Stimulated activated CD8-positive, alpha-beta memory T cell treated with anti-CD3 and anti-CD28 coated beads, Interleukin-4, amount 100 ng/mL, for 24 hours (primary cell): ENCODE results near the gene ZNF14.
"Not testable (repeated sequence)": the region's sequence is repeated elsewhere in the genome, so short reads cannot be mapped to it uniquely, and the experiment has no call there.

Experiments
- DNase-seq: peaks from one replicate; pipeline ENCODE4 v3.0.0-alpha.2; 2020; ENCODE audit warnings: low read depth

Gene ZNF14

DNA sequence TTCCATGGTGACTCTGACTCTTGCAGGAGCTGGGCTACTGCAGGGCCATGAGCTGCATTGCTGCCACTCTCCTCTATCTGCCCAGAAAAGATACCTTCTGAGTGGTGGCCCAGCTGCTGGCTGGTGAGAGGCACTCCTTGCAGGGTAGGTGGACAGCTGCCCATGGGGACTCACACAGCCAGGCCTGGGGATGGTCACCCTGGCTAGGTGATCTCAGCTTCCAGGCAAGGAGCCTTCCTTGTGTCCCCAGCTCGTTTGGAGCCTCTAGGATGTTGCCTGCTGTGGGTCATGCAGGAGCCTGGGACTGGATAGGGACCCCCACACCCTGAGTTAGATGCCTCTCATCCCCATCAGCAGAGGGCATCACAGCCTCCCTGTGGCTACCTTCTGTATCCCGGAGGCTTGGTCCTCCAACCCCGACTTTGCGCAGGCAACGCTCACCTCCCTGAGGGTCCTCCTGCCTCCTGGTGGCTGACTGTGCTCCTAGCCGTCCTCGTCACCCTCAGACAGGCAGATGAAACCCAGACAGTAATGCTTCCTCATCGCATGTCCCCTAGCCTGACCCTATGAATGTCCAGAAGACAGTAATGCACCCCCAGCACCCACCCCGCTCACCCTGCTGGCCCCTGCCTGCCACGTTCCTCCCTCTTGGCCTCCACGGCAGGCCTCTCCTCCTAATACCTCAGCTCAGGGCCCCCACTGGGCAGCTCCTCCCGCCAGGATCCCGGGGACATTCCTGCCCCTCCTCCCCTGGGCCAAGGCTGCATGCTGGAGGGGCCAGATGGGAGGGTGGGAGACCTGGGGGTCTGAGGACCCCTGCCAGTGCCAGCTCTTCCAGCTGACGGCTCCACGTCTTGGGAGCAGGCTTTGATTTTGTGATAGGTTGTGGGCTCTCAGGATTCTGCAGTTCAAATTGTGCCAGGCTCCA lies 13.6 kb upstream of the ZNF14 start:
- DNase-seq, result no peak

DNA sequence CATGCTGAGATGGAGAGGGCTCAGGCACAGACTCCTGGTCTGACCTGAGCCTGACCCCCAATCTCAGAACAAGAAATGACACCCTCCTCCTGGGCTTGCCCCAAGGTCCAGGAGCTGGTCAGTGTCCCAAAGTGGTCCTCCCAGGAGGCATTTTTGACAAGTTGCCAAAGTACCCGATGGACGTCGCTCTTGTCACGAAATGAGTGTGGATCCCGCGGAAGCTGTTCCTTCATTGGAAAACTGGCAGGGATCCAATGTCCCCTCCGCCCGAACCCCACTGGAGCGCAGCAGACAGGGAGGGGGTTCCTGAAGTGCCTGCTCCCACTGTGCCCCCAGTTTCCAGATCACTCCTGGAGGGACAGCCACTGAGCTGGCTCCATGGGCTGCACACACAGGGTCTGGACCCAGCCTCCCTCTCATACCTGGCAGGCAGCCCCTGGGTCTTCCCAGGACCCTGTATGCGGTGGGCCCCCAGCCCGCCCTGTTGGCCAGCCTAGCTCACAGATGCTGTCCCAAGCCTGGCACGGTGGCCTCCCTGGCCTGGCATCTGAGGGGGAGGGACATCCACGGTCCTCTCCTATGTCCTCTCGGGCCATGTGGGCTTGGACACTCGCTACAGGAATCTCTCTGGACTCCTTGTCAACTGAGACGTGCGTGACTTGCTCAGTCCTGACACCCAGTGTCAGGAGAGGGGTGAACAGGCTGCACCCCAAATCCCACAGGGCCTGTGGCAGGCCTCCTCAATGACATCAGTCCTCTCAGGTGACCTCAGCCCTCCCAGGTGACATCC lies 12.8 kb upstream of the ZNF14 start:
- DNase-seq, result no peak

DNA sequence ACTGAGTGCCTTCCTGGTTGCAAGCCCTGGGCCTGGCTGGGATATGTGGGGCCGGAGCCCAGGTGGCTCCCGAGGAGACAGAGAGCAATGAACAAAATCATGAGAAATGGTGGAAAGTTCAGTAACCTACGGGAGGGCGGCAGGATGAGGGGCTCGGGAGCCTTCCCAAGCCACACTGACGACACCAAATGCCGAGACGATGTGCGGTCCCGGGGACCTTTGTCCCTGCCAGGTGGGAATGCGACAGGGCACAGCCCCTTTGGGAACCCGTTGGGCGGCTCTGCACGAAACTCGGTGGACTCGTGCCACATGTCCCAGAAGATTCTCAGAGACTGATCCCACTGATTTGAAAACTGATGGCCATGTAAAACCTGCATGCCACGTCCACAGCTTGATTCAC lies 11.7 kb upstream of the ZNF14 start:
- DNase-seq, result no peak

DNA sequence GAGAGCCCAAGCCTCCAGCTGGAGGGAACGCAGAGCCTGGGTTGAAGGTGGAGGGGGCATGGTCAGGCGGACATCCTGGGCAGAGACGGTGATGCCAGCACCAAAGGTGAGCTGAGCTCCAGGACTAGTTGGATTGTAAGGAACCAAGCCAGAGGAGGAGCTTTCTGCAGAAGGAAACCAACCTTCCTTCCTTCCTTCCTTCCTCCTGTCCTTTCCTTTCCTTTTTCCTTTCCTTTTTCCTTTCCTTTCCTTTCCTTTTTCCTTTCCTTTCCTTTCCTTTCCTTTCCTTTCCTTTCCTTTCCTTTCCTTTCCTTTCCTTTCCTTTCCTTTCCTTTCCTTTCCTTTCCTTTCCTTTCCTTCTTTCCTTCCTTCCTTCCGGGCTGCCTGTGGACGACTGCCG lies 11.0 kb upstream of the ZNF14 start:
- not testable (repeated sequence) for DNase-seq

DNA sequence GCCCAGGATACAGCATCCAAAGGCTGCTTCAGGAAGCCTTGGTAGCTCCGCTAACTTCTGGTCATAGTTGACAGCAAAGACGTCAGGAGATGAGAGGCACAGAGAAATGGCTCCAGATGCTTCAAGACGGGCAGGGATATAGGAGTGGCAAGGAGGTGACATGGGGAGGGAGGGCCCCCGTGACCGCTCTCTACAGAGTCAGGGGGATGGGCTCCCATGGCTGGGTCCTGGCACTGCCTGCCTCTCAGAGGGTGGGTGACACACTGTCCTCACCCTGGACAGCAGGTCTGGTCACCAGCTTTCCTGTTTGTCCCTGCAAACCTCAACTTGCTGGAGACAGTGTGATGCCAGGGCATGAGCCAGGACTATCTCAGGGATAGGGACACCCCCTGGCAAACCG lies 10.3 kb upstream of the ZNF14 start:
- DNase-seq, result no peak

DNA sequence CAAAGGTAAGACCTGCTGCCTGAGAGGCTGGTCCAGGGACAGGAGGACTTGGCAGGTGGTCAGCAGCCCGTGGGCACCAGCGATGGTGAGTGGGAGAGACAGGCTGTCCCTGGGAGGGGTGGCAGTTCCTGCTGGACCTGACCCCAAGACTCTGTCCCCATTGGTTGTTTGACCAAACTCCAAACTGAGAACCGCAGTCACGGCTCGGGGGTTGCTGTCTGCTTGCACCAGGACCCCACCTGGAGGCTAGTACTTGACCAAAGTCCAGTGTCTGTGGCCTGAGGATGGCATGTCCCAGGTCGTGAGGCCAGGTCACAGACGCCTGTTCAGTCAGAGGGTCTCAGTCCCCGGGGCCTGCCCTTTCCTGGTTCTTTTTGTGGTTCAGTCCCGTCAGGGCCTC lies 9.9 kb upstream of the ZNF14 start:
- no peak for DNase-seq

DNA sequence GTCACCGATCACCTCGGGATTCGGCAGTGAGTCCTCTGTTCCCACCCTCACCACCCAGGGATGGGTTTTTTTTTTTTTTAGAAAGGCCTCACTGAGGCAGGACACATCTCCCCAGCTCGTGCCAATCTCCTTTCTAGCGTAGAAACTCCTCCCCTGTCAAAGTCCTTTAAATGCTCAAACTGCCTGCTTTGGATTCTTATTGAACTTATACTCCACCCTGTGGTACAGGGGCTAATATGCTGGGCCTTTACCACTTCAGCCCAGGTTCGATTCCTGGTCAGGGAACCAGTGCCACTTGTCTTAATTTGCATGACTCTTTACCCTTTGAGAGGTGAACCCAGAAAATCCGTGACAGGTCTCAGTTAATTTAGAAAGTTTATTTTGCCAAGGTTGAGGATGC lies 8.3 kb upstream of the ZNF14 start:
- no peak for DNase-seq

DNA sequence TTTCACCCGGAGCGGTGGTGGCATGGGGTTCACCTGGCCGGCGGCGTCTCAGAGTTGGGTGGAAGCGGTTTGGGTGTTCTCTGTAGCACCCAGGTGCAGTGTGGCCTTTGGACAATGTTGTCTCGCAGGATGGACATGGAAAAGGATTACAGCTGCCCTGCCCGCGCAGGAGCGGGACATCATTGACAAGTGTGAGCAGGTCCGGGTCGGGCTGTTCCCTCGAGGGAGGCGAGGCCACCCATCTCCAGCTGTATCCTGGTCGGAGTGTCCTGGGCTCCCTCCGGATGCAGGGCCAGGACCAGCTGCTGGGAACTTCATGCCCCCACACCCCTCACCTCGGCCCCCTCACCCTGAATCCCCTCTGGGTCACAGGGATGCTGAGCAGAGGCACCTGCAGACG lies 7.8 kb upstream of the ZNF14 start:
- DNase-seq, result no peak

DNA sequence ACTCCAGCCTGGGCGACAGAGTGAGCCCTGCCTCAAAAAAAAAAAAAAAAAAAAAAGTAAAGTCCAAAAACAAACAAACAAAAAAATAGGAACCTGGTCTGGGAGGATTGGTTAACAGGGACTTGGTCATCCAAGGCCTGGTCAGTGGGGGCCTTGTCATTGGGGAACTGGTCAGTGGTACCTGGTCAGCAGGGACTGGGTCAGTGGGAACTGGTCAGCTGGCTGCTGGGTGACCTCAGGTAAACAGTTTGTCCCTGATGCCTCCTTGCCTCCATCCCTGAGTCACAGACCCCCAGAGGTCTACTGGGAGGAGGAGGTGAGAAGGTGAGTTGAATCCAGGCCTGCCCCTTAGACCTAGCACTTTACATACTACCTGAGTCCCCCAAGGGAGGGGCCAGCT lies 5.7 kb upstream of the ZNF14 start:
- DNase-seq, result no peak

DNA sequence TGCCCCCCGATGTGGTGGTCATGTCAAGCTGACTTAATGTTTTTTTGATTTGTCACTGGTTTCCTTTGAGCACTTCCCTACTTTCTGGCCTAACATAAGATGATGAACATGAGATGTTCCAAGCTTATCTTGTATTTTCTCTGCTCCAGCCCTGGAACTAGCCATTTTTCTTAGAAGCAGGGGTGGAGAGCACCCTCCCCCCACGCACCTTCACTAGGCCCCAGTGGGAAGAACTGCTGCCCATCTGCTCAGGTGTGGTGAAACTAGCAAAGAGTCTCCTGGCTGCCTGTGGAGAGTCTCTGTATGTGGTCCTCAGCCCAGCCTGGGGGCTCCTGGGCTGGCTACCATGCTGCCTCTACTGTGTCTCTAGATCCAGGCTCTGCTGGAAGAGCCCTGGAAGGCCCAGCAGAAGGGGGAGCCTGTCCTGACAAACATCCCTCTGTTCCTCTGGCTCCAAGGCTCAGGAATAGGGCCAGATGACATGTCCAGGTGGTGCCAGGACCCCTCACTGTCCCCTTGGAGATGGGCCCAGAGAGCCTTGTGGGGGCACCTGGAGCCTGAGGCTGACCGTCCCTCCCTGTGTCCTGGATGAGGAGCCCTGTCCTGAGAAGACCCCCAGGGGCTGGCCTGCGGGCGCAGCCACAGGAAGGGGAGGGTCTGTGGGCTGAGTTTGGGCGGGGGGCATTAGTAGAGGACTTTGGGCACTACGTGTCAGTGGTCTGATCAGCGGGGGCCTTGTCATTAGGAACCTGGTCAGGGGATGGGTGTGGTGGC lies 4.8 kb upstream of the ZNF14 start:
- no peak for DNase-seq

DNA sequence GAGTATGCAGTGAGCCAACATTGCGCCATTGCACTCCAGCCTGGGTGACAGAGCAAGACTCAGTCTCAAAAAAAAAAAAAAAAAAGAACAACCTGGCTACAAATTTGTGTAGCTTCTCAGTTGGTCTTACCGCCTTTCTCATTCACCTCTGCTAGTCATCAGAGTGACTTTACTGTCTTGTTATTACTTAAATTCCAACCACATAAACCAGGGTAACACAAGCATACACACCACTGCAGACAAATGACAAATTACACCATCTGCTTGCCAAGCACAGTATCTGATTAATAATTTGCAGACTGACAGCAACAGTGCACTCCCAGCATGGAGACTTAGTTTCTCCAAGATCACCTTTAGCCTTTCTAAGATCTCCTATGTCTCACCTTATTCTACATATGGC lies 11.0 kb downstream of the ZNF14 start:
- no peak for DNase-seq

DNA sequence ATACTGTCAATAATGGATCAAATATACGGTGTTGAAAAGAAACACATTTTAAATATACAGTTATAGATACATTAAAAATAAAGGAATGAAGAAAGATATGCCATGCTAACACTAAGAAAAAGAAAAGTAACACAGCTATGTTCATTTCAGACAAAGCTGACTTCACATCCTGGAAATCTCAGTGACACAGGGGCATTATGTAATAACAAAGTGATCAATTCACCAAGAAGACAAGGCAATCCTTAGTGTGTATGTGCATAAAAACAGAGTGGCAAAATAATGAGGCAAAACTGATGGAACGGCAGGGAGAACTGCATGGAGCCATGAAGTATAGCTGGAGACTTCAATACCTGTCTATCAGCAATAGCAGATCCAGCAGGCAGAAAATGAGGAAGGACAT lies 13.1 kb downstream of the ZNF14 start:
- DNase-seq, result no peak

DNA sequence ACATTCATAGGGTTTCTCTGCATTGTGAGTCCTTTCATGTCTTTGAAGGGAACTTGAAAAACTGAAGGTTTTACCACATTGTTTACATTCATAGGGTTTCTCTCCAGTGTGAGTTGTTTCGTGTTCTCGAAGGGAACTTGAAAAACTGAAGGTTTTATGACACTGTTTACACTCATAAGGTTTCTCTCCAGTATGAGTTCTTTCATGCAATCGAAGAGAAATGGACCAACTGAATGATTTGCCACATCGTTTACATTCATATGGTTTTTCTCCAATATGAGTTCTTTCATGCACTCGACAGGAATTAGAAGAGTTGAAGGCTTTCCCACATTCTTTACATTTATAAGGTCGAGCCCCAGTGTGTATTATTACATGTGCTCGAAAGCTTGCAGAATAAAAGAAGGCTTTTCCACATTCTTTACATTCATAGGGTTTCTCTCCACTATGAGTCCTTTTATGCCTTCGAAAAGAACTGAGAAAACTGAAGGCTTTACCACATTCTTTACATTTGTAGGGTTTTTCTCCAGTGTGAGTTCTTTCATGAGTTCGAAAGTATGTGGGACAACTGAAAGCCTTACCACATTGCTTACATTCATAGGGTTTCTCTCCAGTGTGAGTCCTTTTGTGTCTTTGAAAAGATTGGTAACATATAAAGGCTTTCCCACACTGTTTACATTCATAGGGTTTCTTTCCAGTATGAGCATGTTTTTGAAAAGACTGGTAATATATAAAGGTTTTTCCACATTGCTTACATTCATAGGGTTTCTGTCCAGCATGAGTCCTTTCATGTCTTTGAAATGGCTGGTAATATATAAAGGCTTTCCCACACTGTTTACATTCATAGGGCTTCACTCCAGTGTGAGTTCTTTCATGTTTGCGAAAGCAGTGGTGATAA lies 20.7 kb downstream of the ZNF14 start:
- no peak for DNase-seq

DNA sequence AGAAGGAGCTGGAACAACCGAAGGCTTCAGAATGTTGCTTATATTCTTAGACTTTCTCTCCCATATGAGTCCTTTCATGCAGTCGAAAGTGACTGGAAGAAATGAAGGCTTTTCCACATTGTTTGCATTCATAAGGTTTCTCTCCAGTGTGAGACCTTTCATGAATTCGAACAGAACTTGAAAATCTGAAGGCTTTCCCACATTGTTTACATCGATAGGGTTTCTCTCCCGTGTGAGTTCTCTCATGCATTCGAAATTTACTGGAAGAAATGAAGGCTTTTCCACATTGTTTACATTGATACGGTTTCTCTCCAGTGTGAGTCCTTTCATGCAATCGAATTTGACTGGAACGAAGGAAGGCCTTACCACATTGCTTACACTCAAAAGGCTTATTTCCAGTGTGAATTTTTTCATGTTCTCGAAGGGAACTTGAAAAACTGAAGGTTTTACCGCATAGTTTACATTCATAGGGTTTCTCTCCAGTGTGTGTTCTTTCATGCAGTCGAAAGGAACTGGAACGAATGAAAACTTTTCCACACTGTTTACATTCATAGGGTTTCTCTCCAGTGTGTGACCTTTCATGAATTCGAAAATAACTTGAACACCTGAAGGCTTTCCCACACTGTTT lies 21.5 kb downstream of the ZNF14 start:
- no peak for DNase-seq

DNA sequence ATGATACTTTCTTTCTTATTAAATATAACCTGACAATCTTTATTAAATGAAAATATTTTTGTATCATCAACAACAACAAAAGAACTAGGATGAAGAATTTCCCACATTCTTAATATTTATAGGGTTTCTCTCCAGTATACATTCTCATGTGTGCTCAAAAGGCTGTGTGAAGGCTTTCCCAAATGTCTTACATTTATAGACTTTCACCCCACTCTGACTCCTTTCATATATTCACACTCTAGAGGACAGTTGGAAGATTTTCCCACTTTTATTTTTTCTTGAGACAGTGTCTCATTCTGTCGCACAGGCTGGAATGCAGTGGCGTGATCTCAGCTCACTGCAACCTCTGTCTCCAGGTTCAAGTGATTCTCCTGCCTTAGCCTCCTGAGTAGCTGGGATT lies 22.4 kb downstream of the ZNF14 start:
- DNase-seq, result no peak

DNA sequence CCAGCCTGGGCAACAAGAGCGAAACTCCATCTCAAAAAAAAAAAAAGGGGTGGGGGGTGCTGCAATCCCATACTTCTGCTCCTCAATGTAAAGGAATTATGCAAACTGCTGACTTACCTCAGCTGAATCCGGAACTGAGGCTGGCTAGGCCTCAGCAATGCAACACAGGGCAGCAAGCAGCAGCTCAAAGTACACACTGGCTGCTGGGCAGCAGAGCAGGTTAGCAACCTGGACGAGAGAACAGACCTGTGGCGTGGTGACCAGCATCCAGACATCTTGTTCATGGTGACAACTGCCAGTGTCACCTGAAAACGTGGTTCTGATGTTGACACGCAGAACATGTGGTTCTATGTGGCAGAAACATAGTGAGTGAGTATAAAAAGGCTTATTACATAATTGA lies 28.1 kb downstream of the ZNF14 start:
- DNase-seq, result no peak

DNA sequence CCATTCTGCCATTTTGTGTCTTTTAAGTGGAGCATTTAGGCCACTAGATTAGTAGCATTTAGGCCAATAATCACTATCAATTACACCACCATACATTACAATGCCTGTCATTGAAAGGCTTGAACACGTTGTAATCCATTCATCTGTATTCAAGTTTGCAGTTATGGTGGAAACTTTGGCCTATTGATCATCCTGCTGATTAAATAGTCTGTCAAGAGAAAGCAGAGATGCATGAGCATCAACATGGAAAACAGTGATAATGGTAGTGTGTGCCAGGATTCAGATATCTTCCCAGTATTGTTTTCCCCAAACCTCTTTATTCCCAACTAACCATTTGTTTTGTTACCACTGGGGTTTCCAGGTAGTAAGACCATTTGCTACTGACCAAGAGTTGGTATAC lies 32.4 kb downstream of the ZNF14 start:
- not testable (repeated sequence) for DNase-seq

DNA sequence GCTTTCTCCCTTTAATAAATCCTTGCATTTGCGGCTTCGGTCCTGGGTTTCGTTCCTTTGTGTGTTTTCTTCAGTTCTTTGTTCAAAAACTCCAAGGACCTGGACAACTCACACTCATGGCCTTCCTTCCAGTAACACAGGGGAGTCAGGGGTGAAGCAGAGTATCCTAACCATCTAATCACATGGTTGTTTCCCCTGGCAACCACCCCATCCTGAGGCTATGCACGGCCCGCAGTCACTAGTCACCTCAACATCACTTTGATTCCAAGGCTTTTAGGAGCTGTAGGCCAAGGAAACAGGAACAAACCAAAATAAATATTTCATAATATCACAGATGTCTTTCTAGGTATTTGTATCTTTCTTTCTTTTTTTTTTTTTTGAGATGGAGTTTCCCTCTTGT lies 35.3 kb downstream of the ZNF14 start:
- DNase-seq, result no peak

DNA sequence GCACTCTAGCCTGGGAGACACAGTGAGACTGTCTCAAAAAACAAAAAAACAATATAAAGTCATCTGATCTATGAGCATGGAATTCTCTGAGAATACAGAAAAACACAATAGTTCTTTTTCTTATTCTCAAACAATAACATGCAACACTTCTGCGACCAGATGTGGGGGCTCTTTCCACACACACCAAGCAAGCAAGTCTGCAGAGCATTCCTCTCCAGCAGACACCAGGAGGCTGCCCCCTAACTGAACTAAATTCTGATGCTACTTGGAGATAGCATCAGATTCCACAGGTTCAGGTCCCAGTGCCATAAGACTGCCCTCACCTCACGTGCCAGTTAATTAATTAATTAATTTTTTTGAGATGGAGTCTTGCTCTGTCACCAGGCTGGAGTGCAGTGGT lies 36.5 kb downstream of the ZNF14 start:
- DNase-seq, result no peak

DNA sequence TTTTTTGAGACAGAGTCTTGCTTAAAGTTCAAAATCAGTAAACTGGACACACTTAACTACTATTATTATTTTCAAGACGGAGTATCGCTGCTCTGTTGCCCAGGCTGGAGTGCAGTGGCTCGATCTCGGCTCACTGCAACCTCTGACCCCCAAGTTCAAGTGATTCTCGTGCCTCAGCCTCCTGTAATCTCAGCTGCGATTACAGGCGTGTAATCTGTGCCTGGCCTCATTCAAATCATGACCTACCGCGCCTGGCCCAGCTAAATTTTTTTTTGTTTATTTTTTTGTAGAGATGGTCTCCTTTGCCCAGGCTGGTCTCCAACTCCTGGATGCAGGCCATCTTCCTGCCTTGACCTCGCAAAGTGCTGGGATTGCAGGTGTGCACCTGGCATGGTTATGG lies 41.2 kb downstream of the ZNF14 start:
- no peak for DNase-seq

DNA sequence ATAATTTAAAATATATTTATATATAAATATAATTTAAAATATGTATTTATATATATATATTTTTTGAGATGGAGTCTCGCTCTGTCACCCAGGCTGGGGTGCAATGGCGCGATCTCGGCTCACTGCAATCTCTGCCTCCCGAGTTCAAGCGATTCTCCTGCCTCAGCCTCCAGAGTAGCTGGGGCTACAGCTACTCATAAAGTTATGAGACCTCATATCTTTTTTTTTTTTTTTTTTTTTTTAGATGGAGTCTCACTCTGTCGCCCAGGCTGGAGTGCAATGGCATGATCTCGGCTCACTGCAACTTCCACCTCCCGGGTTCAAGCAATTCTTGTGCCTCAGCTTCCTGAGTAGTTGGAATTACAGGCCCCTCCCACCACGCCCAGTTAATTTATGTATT lies 43.9 kb downstream of the ZNF14 start:
- not testable (repeated sequence) for DNase-seq
